Stomach (tissue), 4 donors: ENCODE results near the gene CST4.

Experiments used
- EP300 ChIP-seq: sonication (generic); formaldehyde crosslinking; IDR thresholded peaks from one replicate; pipeline ENCODE4 v1.6.1; 2017; ENCODE audit warnings: antibody characterized with exemption
- POLR2AphosphoS5 ChIP-seq, 3 donors: sonication (generic); formaldehyde crosslinking; IDR thresholded peaks; one replicate each; pipeline ENCODE4 v1.6.1; 2016; ENCODE audit warnings: antibody characterized with exemption in 3 of 3
- TF ChIP-seq, protein P1 (sequence below), 7 experiments: fragments of 450-650 bp in 4 of 7; fragments of 200-600 bp in 3 of 7; sonication (generic) in 3 of 7; IDR thresholded peaks; one replicate each; pipeline ENCODE4 v1.5.1; 2016 to 2019; ENCODE audit warnings: antibody characterized with exemption in 7 of 7, control low read depth in 2 of 7, mild to moderate bottlenecking in 1 of 7

DNA sequence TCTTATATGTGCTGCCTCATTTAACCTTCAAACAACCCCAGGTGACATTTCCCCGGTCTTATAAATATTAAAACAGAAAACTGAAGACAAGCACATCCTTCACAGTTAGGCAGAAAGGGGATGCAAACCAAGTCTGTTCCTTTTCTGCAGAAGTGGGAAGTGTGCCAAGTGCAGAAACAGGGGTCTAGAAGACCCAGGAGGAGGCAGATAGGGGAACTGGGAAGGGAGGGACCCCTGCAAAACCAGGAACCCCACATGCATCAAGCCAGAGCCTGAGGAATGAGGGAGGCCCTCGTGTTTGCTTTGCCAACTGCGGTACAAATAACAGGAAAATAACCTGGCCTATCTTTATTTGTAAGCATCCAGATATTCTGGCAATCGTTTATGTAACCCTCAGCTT is 34.1 kb downstream of the CST4 start:
- TF ChIP-seq, protein P1, sequence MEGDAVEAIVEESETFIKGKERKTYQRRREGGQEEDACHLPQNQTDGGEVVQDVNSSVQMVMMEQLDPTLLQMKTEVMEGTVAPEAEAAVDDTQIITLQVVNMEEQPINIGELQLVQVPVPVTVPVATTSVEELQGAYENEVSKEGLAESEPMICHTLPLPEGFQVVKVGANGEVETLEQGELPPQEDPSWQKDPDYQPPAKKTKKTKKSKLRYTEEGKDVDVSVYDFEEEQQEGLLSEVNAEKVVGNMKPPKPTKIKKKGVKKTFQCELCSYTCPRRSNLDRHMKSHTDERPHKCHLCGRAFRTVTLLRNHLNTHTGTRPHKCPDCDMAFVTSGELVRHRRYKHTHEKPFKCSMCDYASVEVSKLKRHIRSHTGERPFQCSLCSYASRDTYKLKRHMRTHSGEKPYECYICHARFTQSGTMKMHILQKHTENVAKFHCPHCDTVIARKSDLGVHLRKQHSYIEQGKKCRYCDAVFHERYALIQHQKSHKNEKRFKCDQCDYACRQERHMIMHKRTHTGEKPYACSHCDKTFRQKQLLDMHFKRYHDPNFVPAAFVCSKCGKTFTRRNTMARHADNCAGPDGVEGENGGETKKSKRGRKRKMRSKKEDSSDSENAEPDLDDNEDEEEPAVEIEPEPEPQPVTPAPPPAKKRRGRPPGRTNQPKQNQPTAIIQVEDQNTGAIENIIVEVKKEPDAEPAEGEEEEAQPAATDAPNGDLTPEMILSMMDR (IDR thresholded peaks at IDR 0.05) = no peak
- TF ChIP-seq EP300 = no peak
- TF ChIP-seq POLR2AphosphoS5 (IDR thresholded peaks at IDR 0.05) = no peak
